ENCODE results near the gene STXBP5.

STXBP5 gene

GRCh38 chr6:147177286-147177685, 26.9 kb upstream of the STXBP5 start:
- DNase-seq (ENCODE audit: insufficient read length, low spot score) (no peak), FAIRE-seq (no peak)

GRCh38 chr6:147178355-147178754, 25.9 kb upstream of the STXBP5 start:
- DNase-seq (ENCODE audit: insufficient read length, low spot score) (no peak), FAIRE-seq (no peak)

DNA sequence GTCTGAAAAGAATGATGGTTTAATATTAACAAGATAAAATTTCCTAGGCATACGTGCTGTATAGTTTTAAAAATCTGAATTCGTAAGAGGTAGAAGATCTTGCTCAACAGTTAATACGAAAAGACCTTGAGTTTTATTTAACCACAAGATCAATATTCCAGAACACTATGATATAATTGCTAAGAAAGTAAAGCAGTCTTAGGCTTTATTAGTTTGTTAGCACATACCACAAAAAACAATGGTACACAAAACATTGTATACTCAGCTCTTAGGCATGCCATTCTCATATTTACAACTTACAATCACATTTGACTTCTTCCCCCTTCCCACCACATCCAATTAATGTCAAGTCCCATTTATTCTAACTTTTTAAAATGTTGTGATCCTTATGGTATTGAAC, 24.4 kb upstream of the STXBP5 start:
- no peak for DNase-seq (ENCODE audit: insufficient read length, low spot score)
- no peak for FAIRE-seq

DNA sequence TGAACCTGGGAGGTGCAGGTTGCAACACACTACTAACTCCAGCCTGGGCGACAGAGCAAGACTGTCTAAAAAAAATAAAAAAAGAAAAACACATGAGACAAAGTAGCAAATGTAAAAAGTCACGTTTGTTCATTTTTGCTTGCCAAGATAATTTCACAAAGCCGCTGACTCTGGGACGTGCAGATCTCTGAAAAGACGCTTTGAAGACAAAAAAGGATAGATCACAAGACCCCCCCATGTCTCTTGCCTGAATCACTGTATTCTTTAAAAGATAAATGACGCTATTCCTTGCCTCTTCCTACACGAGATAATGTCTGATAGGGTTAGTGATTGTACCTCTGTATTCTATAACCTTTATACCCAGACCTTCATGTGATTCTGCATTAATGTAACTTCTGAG, 23.3 kb upstream of the STXBP5 start:
- DNase-seq (ENCODE audit: insufficient read length, low spot score) (no peak), FAIRE-seq (no peak)

DNA sequence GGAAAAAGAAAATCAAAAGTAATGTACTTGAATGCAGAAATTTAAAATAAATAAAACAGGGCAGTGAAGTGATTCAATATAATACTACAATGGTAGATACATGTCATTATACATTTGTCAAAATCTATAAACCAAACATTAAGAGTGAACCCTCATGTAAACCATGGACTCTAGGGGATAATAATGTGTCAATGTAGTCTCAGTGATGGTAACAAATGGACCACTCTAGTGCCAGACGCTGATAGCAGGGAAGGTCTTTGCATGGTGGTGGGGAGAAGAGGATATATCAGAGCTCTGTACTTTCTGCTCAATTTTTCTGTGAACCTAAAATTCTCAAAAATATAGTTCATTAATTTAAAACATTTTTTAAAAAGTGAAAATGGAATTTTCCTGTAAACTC, 19.8 kb upstream of the STXBP5 start:
- FAIRE-seq: no peak
- no peak for DNase-seq (ENCODE audit: insufficient read length, low spot score)

- no peak for FAIRE-seq
- DNase-seq (ENCODE audit: insufficient read length, low spot score): no peak
These were observed 19.0 kb upstream of the STXBP5 start for GRCh38 chr6:147185216-147185615.

DNA sequence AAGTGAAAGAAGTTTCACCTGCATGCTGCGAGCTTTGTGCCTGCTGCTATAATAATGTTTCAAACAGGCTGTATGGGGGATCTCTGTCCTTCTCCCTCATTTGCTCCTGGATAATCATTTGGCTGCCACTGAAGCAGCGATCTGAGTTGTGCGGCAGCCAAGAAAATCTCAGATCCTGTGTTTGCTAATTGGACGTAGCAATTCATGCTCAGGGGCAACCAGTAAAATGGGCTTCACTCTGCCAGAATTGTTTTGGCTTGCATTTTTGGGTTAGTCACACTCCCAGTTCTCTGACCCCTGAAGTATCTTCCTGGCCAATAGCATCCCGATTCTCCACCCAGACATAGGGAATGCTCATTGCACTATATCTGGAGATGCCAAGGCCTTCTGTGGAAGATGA, 13.7 kb upstream of the STXBP5 start:
- no peak for FAIRE-seq
- DNase-seq (ENCODE audit: insufficient read length, low spot score): no peak

- no peak for DNase-seq (ENCODE audit: insufficient read length, low spot score)
- FAIRE-seq: no peak
These were observed 11.8 kb upstream of the STXBP5 start for GRCh38 chr6:147192278-147192911.

- DNase-seq (ENCODE audit: insufficient read length, low spot score): no peak
- no peak for FAIRE-seq
These were observed 9.4 kb upstream of the STXBP5 start for GRCh38 chr6:147194652-147195411.

- FAIRE-seq (no peak), DNase-seq (ENCODE audit: insufficient read length, low spot score) (no peak)
These were observed 8.7 kb upstream of the STXBP5 start for GRCh38 chr6:147195510-147195909.

DNA sequence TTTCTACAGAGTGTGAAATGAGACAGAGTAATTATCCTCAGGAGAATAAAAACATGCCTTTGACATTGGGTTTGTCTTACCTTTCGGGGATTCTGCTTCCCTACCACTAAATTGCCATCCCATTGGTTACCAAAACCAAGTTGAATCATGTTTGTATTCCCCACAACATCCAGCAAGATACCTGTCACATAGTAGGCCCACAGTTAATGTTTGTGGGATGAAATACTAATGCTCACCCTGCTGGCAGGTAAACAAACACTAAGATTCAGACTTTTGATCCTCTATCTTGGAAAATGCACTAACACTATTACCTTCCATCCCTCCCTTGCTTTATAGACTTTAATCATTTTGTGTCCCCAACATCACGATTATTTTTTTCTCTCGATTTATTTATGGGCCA, 8.2 kb upstream of the STXBP5 start:
- no peak for FAIRE-seq
- no peak for DNase-seq (ENCODE audit: insufficient read length, low spot score)

GRCh38 chr6:147200711-147201110, 3.5 kb upstream of the STXBP5 start:
- no peak for FAIRE-seq
- DNase-seq (ENCODE audit: insufficient read length, low spot score): no peak

GRCh38 chr6:147201885-147202515, 2.2 kb upstream of the STXBP5 start:
- peak; percentile 9 for DNase-seq (ENCODE audit: insufficient read length, low spot score)

GRCh38 chr6:147202516-147203310, 1.5 kb upstream of the STXBP5 start:
- FAIRE-seq (no peak), DNase-seq (ENCODE audit: insufficient read length, low spot score) (peak; percentile 87)

More at GRCh38 chr6:147201885-147202515, 2.2 kb upstream of the STXBP5 start:
- FAIRE-seq: peak; percentile 96

DNA sequence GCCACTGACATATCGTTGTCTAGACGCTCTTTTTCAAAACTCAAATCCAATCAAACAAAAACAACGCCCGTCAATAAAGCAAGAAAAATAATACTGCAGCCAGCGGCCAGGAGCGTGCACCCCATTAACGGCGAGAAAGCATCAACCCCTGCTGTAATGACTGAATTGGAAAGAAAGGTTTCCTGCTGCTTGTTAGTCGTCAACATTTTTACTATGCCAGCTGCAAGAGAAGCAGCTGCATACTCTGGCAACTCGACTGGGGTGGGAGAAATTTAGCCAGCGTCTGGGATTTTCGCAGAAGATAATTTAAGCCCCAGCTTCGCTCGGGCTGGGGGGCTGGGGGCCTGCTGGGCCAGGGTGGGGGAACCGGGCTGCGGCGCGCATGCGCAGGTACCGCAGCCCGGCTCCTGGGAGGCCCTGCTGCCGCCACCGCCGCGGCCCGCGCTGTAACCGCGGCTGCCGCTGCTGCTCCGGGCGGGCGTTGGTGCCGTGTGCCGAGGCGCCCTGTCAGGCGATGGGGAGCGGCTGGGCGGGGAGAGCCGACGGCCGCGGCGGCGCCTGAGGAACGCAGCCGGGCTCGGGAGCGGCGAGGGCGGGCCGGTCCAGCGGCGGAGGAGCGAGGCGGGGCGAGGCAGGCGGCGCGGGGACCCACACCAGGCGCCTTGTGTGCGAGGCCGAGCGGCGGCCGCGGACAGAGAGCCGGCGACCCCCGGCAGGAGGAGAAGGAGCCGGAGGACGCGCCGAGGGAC, 732 bp upstream of the STXBP5 start:
- peak; percentile 76 for DNase-seq (ENCODE audit: insufficient read length, low spot score)
- peak; percentile 14 for FAIRE-seq

DNA sequence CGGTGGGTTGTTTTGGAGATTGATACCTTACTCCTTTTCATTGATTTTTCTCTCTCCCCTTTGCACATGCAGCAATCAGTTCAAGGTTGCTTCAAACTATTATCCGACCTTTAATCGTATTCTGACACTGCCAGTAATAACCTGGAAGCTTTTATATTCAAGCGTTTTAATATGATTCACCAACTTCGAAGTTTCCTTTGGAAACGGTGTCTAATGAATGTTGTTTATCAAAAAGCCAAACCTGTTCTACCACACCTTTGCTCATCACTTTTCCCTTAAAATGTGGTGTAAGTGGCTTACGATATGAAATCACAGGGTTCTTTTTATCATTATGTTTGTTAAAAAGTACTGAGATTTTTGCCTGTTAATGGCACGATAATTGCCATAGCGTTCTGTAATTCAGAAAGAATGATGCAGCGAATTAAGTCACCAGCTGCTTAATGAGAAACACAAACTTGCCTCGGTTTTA, 660 bp downstream of the STXBP5 start:
- no peak for FAIRE-seq
- no peak for DNase-seq (ENCODE audit: insufficient read length, low spot score)

- no peak for DNase-seq (ENCODE audit: insufficient read length, low spot score)
- peak; percentile 59 for FAIRE-seq
These were observed 1.7 kb downstream of the STXBP5 start for GRCh38 chr6:147205690-147206600.

DNA sequence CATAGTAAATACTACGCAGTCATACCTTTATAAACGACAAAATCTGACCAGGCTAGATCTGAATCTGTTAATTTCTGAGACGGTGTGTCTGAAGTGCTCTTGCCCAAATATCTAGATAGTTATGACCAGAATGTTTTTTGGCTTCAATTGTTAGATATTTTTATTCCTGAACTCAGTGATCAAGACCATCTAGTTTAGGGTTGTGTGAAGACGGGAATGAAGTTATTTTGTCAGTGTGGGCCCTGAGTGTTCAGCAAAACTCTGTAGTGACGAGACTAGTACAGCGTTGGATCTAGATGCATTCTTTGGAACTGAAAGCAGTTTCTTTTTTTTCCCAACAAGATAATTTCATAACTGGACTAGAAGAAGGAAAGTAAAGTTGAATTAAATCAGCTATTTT, 3.1 kb downstream of the STXBP5 start:
- DNase-seq (ENCODE audit: insufficient read length, low spot score): no peak
- FAIRE-seq: no peak

All from GM19239 (cell line).